Measurements from ENCODE around the gene SULF2. TPM values are rescaled to one million over a fixed set of nuclear protein-coding genes. Genes with fewer than 3 reads are reported as not detected.

SULF2 gene
- total and polyA plus RNA-seq, 3 donors from 2014 or later: 61.5 to 117 (median 95.6) TPM

- 96% methylated on average over 14 to 20 of the region's 20 CpGs for WGBS, 2 donors
- Histone ChIP-seq H3K4me1 (no peaks in the 10 kb centered on the region), H3K27me3 (no peaks in the 10 kb centered on the region), H3K36me3 (ENCODE audit: low read depth, missing control alignments) (no peaks in the 10 kb centered on the region), H3K4me3 (no peak overlapping the region), H3K9me3 (no peaks in the 10 kb centered on the region), H3K27ac (no peak overlapping the region)
- intact Hi-C loops (cut with DNase I; ENCODE audit: low total_unique reads): no loop called here
- TF ChIP-seq, protein P1, sequence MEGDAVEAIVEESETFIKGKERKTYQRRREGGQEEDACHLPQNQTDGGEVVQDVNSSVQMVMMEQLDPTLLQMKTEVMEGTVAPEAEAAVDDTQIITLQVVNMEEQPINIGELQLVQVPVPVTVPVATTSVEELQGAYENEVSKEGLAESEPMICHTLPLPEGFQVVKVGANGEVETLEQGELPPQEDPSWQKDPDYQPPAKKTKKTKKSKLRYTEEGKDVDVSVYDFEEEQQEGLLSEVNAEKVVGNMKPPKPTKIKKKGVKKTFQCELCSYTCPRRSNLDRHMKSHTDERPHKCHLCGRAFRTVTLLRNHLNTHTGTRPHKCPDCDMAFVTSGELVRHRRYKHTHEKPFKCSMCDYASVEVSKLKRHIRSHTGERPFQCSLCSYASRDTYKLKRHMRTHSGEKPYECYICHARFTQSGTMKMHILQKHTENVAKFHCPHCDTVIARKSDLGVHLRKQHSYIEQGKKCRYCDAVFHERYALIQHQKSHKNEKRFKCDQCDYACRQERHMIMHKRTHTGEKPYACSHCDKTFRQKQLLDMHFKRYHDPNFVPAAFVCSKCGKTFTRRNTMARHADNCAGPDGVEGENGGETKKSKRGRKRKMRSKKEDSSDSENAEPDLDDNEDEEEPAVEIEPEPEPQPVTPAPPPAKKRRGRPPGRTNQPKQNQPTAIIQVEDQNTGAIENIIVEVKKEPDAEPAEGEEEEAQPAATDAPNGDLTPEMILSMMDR (IDR thresholded peaks at IDR 0.05): no peak
- no peak for TF ChIP-seq POLR2A (IDR thresholded peaks at IDR 0.05)
- no peak for DNase-seq
Observed at GRCh38 chr20:47687095-47687987, 97.9 kb downstream of the SULF2 start.

- Histone ChIP-seq H3K4me1 (no peaks in the 10 kb centered on the region), H3K27ac (no peak overlapping the region), H3K9me3 (no peaks in the 10 kb centered on the region), H3K36me3 (ENCODE audit: low read depth, missing control alignments) (no peaks in the 10 kb centered on the region), H3K27me3 (no peaks in the 10 kb centered on the region), H3K4me3 (no peak overlapping the region)
- intact Hi-C loops (cut with DNase I; ENCODE audit: low total_unique reads): no loop called here
- no peak for DNase-seq
- WGBS, 2 donors: 80 to 91% methylated on average over 1 to 14 of the region's 14 CpGs
- TF ChIP-seq, protein P1 (IDR thresholded peaks at IDR 0.05): no peak
- TF ChIP-seq POLR2A (IDR thresholded peaks at IDR 0.05): no peak
Observed at GRCh38 chr20:47686545-47686944, 98.7 kb downstream of the SULF2 start.

- no peaks in the 10 kb centered on the region for H3K4me1 ChIP-seq
- no peak overlapping the region for H3K4me3 ChIP-seq
- DNase-seq: no peak
- TF ChIP-seq, protein P1 (IDR thresholded peaks at IDR 0.05): no peak
- no peak for TF ChIP-seq POLR2A (IDR thresholded peaks at IDR 0.05)
- no peaks in the 10 kb centered on the region for H3K27me3 ChIP-seq
- H3K9me3 ChIP-seq: no peaks in the 10 kb centered on the region
- H3K27ac ChIP-seq: no peak overlapping the region
- no peaks in the 10 kb centered on the region for H3K36me3 ChIP-seq (ENCODE audit: low read depth, missing control alignments)
- 83 to 88% methylated on average over 17 to 26 of the region's 26 CpGs for WGBS, 2 donors
- intact Hi-C loops (cut with DNase I; ENCODE audit: low total_unique reads): no loop called here
Observed at GRCh38 chr20:47684306-47685080, 100.8 kb downstream of the SULF2 start.

DNA sequence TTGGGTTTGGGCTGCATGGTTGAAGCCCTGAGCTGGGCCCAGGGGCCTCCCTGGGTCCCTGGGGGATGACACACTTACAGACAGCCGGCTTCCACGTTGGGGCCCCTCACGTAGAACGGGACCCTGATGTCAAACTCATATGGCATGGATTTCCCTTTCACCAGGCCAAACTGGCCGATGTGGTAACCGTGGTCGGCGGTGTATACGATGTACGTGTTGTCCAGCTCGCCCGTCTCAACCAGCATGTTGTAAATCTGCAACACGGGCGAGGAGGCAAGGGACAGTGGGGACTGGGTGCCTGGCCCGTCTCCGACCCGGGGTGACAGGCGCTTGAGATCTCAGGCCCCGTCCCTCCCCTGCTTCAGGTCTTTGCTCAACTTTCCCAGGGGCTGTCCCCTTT, 102.4 kb downstream of the SULF2 start:
- TF ChIP-seq, protein P1 (IDR thresholded peaks at IDR 0.05): no peak
- no peak for TF ChIP-seq POLR2A (IDR thresholded peaks at IDR 0.05)

More for the DNA sequence above, 102.4 kb downstream of the SULF2 start:
- 83 to 94% methylated on average over 14 to 19 of the region's 19 CpGs for WGBS, 2 donors
- H3K9me3 ChIP-seq: no peaks in the 10 kb centered on the region
- H3K36me3 ChIP-seq (ENCODE audit: low read depth, missing control alignments): no peaks in the 10 kb centered on the region
- H3K4me1 ChIP-seq: no peaks in the 10 kb centered on the region
- intact Hi-C loops (cut with DNase I; ENCODE audit: low total_unique reads): no loop called here
- H3K27me3 ChIP-seq: no peaks in the 10 kb centered on the region
- no peak for DNase-seq
- H3K4me3 ChIP-seq: no peak overlapping the region
- H3K27ac ChIP-seq: no peak overlapping the region

Measured in testis (tissue), 3 donors.